Measurements from ENCODE around the gene RBPMS2.

Gene RBPMS2

DNA sequence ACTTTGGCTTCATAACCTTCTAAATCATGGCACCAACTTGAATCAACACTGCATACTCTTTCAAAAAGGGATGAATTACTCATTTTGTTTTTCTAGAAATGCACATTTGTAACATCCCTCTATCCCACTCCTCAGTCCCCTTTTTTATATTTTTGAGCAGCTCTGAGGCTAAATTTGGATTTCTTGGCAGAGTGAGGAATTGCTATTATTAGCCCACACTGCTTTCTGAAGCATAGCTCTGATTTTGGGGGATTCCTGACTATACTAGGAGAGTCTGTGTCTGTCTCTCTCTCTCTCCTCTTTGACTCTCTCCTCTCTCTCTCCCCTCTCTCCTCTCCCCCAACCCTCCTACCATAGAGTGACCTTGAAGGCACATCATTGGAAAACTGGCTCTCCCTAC lies 76.6 kb downstream of the RBPMS2 start:
- no peak for TF ChIP-seq CTCF (conservative IDR thresholded peaks at IDR 0.05; ENCODE audit: low read depth, low read length)
- Histone ChIP-seq H3K79me2 (ENCODE audit: insufficient read depth, low read depth) (peaks cover 55% of the 10 kb centered on the region), H3K4me1 (ENCODE audit: low read depth, poor library complexity, severe bottlenecking) (peaks cover 56% of the 10 kb centered on the region), H3K9ac (no peak overlapping the region), H3K36me3 (ENCODE audit: insufficient read depth) (no peaks in the 10 kb centered on the region), H2AFZ (ENCODE audit: low read depth) (no peak overlapping the region), H3K27me3 (ENCODE audit: insufficient read depth, low read depth) (no peaks in the 10 kb centered on the region), H3K4me2 (no peak overlapping the region), H3K27ac (no peak overlapping the region; the same call in 1 of the 2 replicates), H3K4me3 (IDR thresholded peaks at IDR 0.05; ENCODE audit: insufficient read depth, low read depth, low read length) (no peak overlapping the region), H4K20me1 (ENCODE audit: insufficient read depth) (no peaks in the 10 kb centered on the region)

GRCh38 chr15:64697911-64698369 lies 77.4 kb downstream of the RBPMS2 start:
- H3K9ac ChIP-seq: no peak overlapping the region
- peaks cover 55% of the 10 kb centered on the region for H3K4me1 ChIP-seq (ENCODE audit: low read depth, poor library complexity, severe bottlenecking)
- no peak overlapping the region for H2AFZ ChIP-seq (ENCODE audit: low read depth)
- H4K20me1 ChIP-seq (ENCODE audit: insufficient read depth): no peaks in the 10 kb centered on the region
- H3K79me2 ChIP-seq (ENCODE audit: insufficient read depth, low read depth): peaks cover 55% of the 10 kb centered on the region
- no peak overlapping the region for H3K4me3 ChIP-seq (IDR thresholded peaks at IDR 0.05; ENCODE audit: insufficient read depth, low read depth, low read length)
- H3K27me3 ChIP-seq (ENCODE audit: insufficient read depth, low read depth): no peaks in the 10 kb centered on the region
- H3K36me3 ChIP-seq (ENCODE audit: insufficient read depth): no peaks in the 10 kb centered on the region
- no peak for TF ChIP-seq CTCF (conservative IDR thresholded peaks at IDR 0.05; ENCODE audit: low read depth, low read length)
- no peak overlapping the region for H3K4me2 ChIP-seq
- H3K27ac ChIP-seq: no peak overlapping the region

GRCh38 chr15:64696481-64696880 lies 78.9 kb downstream of the RBPMS2 start:
- no peak overlapping the region for H3K4me2 ChIP-seq
- peaks cover 51% of the 10 kb centered on the region for H3K4me1 ChIP-seq (ENCODE audit: low read depth, poor library complexity, severe bottlenecking)
- no peak overlapping the region for H3K9ac ChIP-seq
- no peak overlapping the region for H3K4me3 ChIP-seq (IDR thresholded peaks at IDR 0.05; ENCODE audit: insufficient read depth, low read depth, low read length)
- H2AFZ ChIP-seq (ENCODE audit: low read depth): no peak overlapping the region
- H3K27me3 ChIP-seq (ENCODE audit: insufficient read depth, low read depth): no peaks in the 10 kb centered on the region
- no peak for TF ChIP-seq CTCF (conservative IDR thresholded peaks at IDR 0.05; ENCODE audit: low read depth, low read length)
- H4K20me1 ChIP-seq (ENCODE audit: insufficient read depth): no peaks in the 10 kb centered on the region
- H3K79me2 ChIP-seq (ENCODE audit: insufficient read depth, low read depth): peaks cover 42% of the 10 kb centered on the region; the same call in 1 of the 2 replicates
- H3K36me3 ChIP-seq (ENCODE audit: insufficient read depth): no peaks in the 10 kb centered on the region
- H3K27ac ChIP-seq: no peak overlapping the region

- Histone ChIP-seq H3K4me2 (no peak overlapping the region), H2AFZ (ENCODE audit: low read depth) (no peak overlapping the region), H3K9ac (no peak overlapping the region), H4K20me1 (ENCODE audit: insufficient read depth) (no peaks in the 10 kb centered on the region), H3K36me3 (ENCODE audit: insufficient read depth) (no peaks in the 10 kb centered on the region), H3K4me3 (IDR thresholded peaks at IDR 0.05; ENCODE audit: insufficient read depth, low read depth, low read length) (no peak overlapping the region), H3K79me2 (ENCODE audit: insufficient read depth, low read depth) (peaks cover 41% of the 10 kb centered on the region; the same call in 1 of the 2 replicates), H3K4me1 (ENCODE audit: low read depth, poor library complexity, severe bottlenecking) (peaks cover 42% of the 10 kb centered on the region), H3K27me3 (ENCODE audit: insufficient read depth, low read depth) (no peaks in the 10 kb centered on the region), H3K27ac (no peak overlapping the region)
- no peak for TF ChIP-seq CTCF (conservative IDR thresholded peaks at IDR 0.05; ENCODE audit: low read depth, low read length)
These were observed 79.8 kb downstream of the RBPMS2 start for GRCh38 chr15:64695561-64695992.

All from KMS-11 (cell line).